ENCODE measurements around the gene BDP1. TPM values are rescaled to one million over a fixed set of nuclear protein-coding genes. Genes with fewer than 3 reads are reported as not detected.

The BDP1 gene
- total RNA-seq, 1 experiment from 2014 or later, result 20.0 TPM

DNA sequence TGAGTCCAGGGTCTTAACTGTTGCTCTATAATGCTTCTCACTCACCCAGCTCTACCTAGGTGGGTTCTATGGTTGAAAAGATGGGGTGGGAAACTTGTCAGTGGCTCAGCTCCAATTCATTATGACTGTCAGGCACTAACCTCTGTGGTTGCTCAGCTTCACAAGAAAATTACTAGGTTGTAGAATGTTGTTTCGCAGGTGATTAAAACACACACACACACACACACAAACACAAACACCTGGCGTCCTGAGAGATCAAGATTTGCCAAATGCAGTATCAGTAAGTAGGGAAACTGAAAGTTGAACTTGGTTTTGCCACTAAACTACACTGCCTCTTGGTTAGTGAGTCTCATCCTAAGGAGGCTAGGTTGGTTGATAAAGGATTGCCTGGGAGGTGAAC is 134.5 kb downstream of the BDP1 start:
- Histone ChIP-seq H3K4me1 (replicated peaks; ENCODE audit: insufficient read depth) (peaks cover 23% of the 10 kb centered on the region), H3K9me2 (ENCODE audit: insufficient read depth) (no peaks in the 10 kb centered on the region), H3K4me2 (peak overlapping the region; percentile 78; the same call in 1 of the 2 replicates), H4K20me1 (ENCODE audit: insufficient read depth) (no peaks in the 10 kb centered on the region), H3F3A (ENCODE audit: insufficient read depth, low read depth) (peaks cover 22% of the 10 kb centered on the region), H3K9me3 (ENCODE audit: insufficient read depth, low read depth) (no peaks in the 10 kb centered on the region; the same call in 1 of the 2 replicates), H3K4me3 (no peak overlapping the region), H2AFZ (no peak overlapping the region), H3K27ac (no peak overlapping the region), H3K27me3 (ENCODE audit: insufficient read depth, low read depth) (no peaks in the 10 kb centered on the region), H3K36me3 (ENCODE audit: low read depth) (no peaks in the 10 kb centered on the region; the same call in 1 of the 2 replicates), H3K79me2 (ENCODE audit: low read depth) (peaks cover 58% of the 10 kb centered on the region)
- no peak for DNase-seq
- ChIA-PET POLR2A (ENCODE audit: unreplicated experiment) (no interaction called here), CTCF (no interaction called here)
- intact Hi-C loops (cut with micrococcal nuclease; ENCODE audit: unreplicated experiment), result no loop called here
- TF ChIP-seq EZH2 (IDR thresholded peaks at IDR 0.05; ENCODE audit: low read depth), result no peak
- TF ChIP-seq, protein P1, sequence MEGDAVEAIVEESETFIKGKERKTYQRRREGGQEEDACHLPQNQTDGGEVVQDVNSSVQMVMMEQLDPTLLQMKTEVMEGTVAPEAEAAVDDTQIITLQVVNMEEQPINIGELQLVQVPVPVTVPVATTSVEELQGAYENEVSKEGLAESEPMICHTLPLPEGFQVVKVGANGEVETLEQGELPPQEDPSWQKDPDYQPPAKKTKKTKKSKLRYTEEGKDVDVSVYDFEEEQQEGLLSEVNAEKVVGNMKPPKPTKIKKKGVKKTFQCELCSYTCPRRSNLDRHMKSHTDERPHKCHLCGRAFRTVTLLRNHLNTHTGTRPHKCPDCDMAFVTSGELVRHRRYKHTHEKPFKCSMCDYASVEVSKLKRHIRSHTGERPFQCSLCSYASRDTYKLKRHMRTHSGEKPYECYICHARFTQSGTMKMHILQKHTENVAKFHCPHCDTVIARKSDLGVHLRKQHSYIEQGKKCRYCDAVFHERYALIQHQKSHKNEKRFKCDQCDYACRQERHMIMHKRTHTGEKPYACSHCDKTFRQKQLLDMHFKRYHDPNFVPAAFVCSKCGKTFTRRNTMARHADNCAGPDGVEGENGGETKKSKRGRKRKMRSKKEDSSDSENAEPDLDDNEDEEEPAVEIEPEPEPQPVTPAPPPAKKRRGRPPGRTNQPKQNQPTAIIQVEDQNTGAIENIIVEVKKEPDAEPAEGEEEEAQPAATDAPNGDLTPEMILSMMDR (conservative IDR thresholded peaks at IDR 0.05), result no peak
- BruUV-seq (replicated peaks), result no TSS peak

GRCh38 chr5:71591100-71591499 is 135.6 kb downstream of the BDP1 start:
- H3F3A ChIP-seq (ENCODE audit: insufficient read depth, low read depth), result peaks cover 13% of the 10 kb centered on the region
- peaks cover 16% of the 10 kb centered on the region for H3K4me1 ChIP-seq (replicated peaks; ENCODE audit: insufficient read depth)
- no peak overlapping the region for H3K4me2 ChIP-seq
- H3K27ac ChIP-seq, result no peak overlapping the region
- peaks cover 58% of the 10 kb centered on the region for H3K79me2 ChIP-seq (ENCODE audit: low read depth)
- intact Hi-C loops (cut with micrococcal nuclease; ENCODE audit: unreplicated experiment), result no loop called here
- no peaks in the 10 kb centered on the region for H3K27me3 ChIP-seq (ENCODE audit: insufficient read depth, low read depth)
- no peak overlapping the region for H2AFZ ChIP-seq
- no peak for DNase-seq
- ChIA-PET CTCF (interaction anchor here (0.6 kb wide), 1 partner anchor 105 kb away, joined by 5 read pairs; no protein-coding TSS in a partner anchor), POLR2A (ENCODE audit: unreplicated experiment) (no interaction called here)
- TF ChIP-seq, protein P1 (conservative IDR thresholded peaks at IDR 0.05), result no peak
- TF ChIP-seq EZH2 (IDR thresholded peaks at IDR 0.05; ENCODE audit: low read depth), result no peak
- no peaks in the 10 kb centered on the region for H3K9me2 ChIP-seq (ENCODE audit: insufficient read depth)
- H3K4me3 ChIP-seq, result no peak overlapping the region
- H3K36me3 ChIP-seq (ENCODE audit: low read depth), result peaks cover 2% of the 10 kb centered on the region; the same call in 1 of the 2 replicates
- H4K20me1 ChIP-seq (ENCODE audit: insufficient read depth), result no peaks in the 10 kb centered on the region
- no TSS peak for BruUV-seq (replicated peaks)
- no peaks in the 10 kb centered on the region; the same call in 1 of the 2 replicates for H3K9me3 ChIP-seq (ENCODE audit: insufficient read depth, low read depth)

- ChIA-PET POLR2A (ENCODE audit: unreplicated experiment) (no interaction called here), CTCF (no interaction called here)
- peaks cover 26% of the 10 kb centered on the region for H3K36me3 ChIP-seq (ENCODE audit: low read depth)
Measured at GRCh38 chr5:71596169-71596568, 140.7 kb downstream of the BDP1 start.

More at GRCh38 chr5:71596169-71596568, 140.7 kb downstream of the BDP1 start:
- Histone ChIP-seq H3K4me1 (replicated peaks; ENCODE audit: insufficient read depth) (peaks cover 22% of the 10 kb centered on the region), H3K9me2 (ENCODE audit: insufficient read depth) (no peaks in the 10 kb centered on the region), H3K9me3 (ENCODE audit: insufficient read depth, low read depth) (no peaks in the 10 kb centered on the region), H4K20me1 (ENCODE audit: insufficient read depth) (no peaks in the 10 kb centered on the region), H3F3A (ENCODE audit: insufficient read depth, low read depth) (peaks cover 25% of the 10 kb centered on the region), H3K4me3 (no peak overlapping the region), H2AFZ (no peak overlapping the region), H3K27me3 (ENCODE audit: insufficient read depth, low read depth) (no peaks in the 10 kb centered on the region), H3K79me2 (ENCODE audit: low read depth) (peaks cover 19% of the 10 kb centered on the region), H3K4me2 (no peak overlapping the region), H3K27ac (no peak overlapping the region)
- no TSS peak for BruUV-seq (replicated peaks)
- TF ChIP-seq EZH2 (IDR thresholded peaks at IDR 0.05; ENCODE audit: low read depth), result no peak
- TF ChIP-seq, protein P1 (conservative IDR thresholded peaks at IDR 0.05), result no peak
- intact Hi-C loops (cut with micrococcal nuclease; ENCODE audit: unreplicated experiment), result no loop called here
- DNase-seq, result no peak
